ENCODE results near the gene LCMT1.
A peak's percentile ranks its signal among the peaks of the same experiment; 100 is the strongest.
"Not testable (repeated sequence)": the region's sequence is repeated elsewhere in the genome, so short reads cannot be mapped to it uniquely, and the experiment has no call there.

Gene LCMT1

DNA sequence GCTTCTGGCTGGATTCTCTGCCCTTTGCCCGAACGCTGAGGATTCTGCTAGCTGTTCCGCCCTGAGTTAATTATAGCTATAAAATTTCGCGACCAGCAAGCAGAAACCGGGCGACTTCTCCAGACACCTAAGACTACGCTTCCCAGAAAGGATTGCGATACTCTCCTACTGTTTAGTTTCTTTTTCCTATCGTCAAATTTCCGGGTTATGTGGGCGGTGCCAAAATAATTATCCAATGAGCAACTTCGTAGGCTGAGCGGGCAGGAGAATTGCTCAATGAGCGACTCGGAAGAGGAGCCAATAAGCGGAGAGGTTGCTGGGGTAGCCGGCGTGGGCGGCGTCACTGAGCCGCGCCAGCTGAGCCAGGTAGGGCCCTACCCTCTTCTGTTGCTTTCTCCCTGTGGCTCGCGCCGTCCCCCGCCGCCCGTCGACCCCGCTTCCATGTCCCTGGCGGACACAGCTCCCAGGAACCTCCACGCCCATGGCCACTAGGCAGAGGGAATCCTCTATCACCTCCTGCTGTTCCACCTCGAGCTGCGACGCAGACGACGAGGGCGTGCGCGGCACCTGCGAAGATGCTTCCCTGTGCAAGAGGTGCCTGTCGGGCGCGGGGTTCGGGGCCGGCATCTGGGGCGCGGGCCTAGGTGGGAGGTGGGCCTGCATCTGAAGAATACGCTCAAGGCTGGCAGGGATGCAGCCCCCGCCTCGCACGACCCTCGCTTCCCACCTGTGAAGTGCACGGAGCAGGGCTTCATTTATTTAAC is at the start of gene LCMT1:
TSS of gene LCMT1 (plus strand) at position 340 of the 764 bp plus-strand sequence. CDS start at position 482, 142 bp downstream.
- peak; percentile 25 to 97 (median 86) for DNase-seq

DNA sequence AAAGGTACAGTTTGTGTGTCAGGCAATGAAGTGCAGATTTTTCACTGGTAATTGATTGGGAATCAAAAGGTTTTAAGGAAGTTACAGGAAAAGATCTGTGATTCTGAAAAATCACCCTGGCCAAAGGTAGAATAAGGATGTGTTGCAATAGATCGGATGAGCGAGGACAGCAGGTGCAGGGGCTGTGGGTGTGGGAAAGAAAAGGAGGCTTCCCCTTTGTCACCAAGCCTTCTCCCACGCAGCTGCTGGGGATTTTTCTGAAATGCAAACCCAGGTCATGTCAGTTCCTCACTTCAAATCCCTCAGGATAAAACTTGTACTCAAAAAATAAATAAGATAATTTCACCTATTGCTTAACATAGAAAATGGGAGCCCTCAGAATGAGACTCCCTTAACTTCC is 48.4 kb upstream of the LCMT1 start:
- no peak for DNase-seq

DNA sequence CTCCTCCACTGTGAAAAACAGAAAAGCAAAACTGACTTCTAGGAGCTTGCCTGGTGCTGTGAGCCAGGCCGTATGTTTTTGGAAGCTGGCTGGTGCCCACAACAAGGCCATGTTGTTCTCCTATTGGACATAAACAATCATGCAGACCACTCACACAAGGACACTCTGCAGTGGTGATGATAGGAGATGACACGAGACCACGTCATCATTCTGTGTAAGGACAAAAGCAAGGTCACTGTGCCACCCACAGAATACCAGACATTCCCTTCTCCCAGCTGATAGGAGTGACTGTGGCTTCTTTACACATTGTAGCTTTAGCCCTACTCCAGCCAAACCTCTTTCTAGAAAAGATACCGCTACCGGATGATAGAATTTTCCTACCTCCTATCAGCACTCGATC is 47.7 kb upstream of the LCMT1 start:
- peak in 1 of 56 donors; percentile 9 for DNase-seq

DNA sequence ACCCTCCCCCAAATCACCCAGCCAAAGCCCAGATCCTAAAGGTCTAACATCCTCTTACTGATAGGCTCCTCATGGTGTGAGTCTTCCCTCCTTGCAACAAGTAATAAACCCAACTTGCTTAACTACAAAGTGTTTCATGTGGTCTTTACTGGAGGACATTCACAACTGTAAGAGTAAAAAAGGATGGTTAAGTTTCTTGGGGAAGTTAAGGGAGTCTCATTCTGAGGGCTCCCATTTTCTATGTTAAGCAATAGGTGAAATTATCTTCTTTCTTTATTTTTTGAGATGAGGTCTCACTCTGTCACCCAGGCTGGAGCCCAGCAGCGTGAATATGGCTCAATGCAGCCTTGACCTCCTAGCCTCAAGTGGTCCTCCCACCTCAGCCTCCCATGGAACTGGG is 47.3 kb upstream of the LCMT1 start:
- DNase-seq, result not testable (repeated sequence)

DNA sequence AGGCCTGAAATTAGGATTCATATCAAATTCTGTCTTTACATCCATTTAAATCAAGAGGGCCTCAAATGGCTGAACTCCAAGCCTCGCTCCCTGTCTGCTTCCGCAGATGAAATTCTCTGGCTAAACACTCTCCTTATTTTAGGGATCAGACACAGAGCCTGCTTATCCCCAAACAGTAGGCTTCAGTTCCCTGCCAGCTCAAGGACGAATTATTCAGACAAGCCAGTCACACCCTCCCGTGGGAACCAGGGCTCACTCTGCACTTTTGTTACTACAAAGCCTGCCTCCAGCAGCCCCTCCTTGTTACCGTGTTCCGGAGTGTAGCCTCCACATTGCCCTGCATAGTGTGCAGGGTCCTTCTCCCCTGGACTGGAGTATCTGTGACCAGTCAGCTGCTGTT is 46.6 kb upstream of the LCMT1 start:
- peak in 50 of 56 donors; percentile 10 to 79 (median 42) for DNase-seq

DNA sequence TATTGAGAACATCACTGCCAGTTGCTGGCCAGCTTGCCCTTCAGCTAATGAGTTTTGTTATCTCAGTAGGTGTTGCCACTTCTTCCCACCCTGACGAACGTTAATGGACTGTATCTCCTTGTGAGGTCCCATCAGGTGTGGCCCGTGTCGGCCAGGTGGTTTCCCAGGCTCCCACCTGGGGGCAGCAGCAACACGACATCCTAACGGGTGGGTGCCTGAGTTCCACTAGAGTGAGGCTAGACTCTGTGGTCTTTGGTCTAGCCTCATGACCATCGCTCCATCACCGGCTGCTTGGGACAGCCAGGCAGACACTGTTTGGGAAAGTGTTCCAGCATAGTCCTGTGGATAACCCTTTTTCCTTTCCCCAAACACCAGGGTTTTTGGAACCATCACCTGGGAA is 45.6 kb upstream of the LCMT1 start:
- DNase-seq, result peak in 1 of 56 donors; percentile 3

DNA sequence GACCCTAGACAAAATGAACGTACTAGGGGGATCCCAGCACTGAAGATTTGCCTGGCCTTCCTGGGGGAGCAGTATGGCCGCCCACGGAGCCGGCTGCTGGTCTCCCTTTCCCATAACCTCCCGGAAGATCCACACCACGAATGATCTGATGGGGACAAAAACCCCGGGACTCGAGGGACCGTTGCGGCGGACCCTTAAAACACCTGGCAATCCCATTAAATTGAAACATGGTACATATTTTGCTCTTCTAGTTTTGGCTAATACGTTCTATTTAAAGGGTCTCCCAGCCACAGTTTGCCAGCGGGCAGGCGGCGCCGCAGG is 45.2 kb upstream of the LCMT1 start:
- no peak for DNase-seq

DNA sequence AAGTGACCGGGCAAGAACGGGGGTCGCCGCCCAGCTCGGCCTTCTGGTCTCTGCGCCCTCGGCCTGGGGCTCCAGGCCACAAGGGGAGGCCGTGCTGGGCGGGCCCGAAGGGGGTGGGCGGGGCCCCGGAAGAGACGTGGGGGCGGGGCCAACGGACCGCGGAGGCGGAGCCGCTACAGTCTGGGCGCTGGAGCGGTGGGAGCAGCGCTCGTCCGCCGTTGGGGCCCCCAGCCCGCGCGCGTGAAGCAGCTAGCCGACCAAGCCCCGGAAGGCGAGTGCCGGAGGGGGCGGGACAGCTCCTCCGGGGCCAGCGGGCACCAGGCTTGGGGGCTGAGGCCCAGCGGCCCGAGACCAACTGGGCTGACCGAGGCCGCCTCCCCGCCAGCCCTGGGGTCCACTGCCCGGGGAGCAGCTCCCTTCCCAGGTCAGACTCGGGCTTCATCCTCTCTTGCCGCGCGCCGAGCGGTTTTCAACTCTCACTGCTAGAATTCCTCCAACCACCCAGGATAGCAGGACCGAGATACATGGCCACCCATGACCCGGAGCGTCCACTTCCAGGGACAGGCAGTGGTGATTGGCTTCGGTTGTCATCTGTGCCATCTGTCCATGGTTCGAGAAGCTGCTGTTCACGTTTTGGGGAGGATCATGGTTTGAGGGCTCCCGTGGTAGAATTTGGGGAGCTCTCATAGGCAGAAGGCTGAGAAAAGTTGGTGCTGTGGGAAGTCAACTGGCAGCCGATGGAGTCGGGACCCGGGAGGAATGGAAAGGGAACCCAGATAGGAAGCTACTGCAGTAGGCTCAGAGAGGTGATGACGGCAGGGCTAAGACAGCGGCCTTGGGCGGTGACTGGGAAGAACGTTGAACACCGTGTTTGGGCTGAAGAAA is 44.6 kb upstream of the LCMT1 start:
- peak in 54 of 56 donors; percentile 23 to 88 (median 69) for DNase-seq

DNA sequence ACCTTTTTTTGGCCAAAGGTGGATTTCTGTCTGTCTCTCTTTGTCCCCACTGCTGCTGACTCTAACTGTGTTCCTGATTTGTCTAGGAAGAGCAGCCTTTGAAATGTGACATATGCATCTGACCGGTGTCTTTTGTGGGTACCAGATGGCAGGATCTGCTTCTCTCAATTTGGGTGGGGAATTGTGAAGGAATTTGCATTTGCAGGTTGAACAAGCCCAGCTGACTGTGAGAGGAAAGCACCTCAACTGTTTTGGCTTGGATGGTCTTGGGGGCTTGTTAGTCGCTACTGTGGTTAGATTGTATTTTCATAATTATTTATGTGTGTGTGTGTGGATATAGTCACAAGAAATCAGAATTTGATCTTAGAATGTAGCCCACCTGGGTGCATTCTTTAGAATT is 37.7 kb upstream of the LCMT1 start:
- DNase-seq, result no peak

DNA sequence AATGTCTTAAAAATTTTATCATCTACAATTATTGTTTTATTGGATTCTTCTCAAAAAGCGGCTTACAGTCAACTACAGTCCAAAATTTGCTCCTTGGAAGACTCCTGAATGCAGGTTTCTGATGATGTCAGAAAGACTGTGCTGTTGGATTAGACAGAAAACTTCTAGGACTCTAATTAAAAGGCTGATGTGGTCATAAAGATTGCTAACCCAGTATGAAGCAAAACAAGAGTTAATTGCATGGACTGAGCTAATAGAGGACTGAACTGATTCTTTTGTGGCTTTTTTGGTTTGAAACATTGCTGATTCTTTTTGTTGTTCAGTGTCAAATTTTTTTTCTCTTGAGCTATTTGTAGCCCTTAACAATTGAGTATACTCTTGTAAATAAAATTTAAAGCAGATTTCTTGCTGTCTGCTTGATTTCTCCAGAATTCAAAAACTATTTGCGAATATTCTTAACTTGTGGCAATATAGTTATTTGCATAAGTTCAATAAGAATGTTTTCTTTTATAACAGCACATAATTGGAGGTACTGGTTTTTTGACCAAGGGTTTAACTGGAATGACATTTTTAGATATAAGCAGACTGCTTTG is 33.1 kb upstream of the LCMT1 start:
- no peak for DNase-seq

DNA sequence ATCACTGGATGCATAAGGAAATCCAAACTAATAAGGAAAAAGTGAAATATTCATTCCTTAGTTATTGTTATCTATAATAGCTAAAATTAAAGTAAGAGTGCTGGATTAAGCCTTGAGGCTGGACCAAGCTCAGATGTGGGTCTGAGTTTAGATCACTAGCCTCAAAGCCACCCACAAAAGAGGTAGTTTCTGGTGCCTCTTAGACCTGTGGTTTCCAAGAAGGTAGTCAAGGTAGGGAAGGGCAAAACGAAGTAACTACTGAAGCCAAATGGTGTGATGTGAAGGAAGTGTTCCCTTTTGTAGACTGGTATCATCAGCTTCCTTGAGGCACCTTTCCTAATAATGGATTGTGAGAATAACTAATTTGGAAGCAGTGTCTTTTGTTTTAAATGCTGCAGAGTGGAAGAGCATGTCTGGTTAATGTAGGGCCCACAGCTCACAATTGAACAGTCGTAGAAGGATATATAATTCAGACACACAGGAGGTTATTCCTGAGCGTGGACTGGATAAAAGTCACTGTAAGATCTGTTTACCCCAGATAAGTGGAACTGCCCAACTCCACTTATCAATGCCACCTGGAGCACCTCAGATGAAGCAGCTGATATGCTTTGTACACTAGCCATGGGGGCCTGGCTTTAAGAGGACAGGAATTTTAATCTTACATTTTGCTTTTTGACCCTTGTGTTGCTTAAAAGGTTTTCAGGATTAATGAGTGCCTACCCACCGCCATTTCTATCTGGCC is 31.7 kb upstream of the LCMT1 start:
- DNase-seq, result no peak

DNA sequence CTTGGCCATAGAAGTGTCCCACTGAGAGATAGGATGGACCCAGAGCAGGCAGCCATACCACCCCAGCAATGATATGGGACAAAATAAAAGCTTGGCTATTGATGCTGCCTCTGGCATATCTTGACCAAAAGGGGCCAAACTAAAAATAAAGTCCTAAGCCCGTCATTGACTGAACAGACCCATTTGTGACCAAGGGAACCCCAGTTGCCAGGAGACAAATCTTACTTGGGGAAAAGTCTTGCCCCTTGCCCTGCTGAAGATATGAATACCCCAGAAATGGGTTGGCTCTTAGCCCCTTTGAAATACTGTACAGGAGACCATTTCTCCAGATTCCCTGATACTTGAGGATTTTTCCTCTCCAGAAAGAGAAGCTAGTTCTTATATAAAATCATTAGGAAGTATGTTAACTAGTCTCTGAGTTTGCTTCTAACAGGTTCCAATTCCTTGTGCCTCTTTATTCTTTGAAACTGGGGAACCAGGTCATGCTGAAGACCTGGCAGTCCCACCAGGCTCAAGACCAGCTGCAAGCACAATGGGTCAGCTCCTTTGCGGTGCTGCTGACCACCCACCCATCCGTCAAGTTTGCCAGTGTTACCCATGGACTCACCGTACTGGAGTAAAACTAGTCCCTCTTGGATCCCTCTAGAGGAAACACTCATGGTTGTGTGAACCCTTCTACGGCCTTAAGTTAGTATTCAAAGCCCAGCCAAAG is 31.0 kb upstream of the LCMT1 start:
- DNase-seq, result no peak

DNA sequence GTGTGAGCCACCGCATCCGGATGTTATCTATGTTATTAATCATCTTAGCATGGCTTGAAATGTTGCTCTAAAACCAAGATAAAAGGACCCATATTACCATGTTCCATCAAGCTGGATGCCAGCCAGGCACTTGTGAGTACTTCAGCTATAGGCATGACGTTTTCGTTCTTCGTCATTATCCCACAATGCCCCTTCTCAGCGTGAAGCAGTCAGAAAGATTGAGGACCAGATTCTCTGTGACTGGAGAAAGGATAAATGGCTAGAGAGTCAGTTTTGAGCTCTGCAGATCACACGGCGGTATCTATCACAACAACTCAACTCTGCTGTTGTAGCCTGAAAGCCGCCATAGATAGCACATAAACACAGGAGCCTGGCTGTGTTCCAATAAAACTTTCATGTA is 29.8 kb upstream of the LCMT1 start:
- no peak for DNase-seq

DNA sequence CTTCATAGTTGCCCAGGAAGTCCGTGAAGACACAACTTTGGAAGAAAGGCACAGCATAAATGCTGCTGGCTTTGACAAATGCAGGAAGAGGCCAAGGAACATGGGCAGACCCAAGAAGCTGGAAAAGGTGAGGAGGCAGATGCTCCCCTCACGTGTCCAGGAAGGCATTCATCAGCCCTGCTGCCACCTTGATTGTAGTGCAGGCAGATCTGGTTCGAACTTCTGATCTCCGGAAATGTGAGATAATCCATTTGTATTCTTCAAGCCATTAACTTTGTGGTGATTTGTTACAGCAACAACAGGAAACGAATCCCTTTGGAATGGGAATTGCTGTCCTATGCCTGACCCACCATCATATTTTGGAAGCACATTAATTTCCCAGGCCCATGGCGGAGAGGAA is 28.5 kb upstream of the LCMT1 start:
- DNase-seq, result no peak

DNA sequence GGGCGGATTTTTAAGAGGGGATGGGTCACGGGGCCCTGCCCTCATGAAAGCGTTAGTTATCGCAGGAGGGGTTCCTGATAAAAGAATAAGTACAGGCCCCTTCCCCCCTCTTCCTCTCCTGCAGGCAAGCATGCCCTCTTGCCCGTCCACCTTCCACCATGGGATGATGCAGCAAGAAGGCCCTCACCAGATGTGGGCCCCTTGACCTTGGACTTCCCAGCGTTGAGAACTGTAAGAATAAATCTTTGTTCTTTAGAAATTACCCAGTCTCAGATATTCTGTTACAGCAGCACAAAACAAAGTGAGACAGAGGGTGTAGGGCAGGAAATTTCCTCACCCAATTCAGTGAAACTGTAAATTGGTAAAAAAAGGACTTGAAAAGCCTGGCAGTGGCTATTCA is 27.8 kb upstream of the LCMT1 start:
- no peak for DNase-seq

DNA sequence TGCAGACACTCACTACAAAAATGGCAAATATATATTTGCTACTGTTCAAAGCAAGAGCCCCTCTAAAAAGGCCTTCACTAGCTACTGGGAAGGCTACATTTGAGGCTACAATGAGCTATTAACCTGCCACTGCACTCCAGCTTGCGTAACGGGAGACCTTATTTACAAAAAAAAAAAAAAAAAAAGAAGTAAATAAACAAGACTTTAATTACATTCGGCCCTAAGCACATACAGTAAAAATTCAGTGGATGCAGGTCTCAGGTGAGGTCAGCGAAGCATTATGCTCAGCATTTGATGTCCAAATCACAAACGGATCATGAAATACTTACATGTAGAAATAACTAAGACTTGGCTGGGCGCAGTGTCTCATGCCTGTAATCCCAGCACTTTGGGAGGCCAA is 26.7 kb upstream of the LCMT1 start:
- no peak for DNase-seq

DNA sequence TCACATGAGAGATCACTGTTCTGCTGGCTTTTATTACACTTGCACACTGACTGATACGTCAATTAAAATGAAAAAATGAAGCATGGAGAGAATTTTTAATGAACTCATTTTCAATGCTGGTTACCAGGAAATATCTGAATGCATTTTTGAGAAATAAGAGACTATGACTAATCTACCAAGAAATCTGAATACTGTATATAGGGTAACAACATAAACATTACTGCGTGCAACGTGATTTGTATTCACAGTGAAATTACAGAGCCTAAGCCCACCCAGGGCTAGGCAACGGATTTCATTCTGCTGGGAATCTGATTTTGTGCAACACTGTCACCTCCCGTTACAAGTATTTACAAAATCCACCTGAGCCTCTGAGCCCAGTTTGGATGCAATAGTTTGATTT is 23.8 kb upstream of the LCMT1 start:
- DNase-seq, result no peak

DNA sequence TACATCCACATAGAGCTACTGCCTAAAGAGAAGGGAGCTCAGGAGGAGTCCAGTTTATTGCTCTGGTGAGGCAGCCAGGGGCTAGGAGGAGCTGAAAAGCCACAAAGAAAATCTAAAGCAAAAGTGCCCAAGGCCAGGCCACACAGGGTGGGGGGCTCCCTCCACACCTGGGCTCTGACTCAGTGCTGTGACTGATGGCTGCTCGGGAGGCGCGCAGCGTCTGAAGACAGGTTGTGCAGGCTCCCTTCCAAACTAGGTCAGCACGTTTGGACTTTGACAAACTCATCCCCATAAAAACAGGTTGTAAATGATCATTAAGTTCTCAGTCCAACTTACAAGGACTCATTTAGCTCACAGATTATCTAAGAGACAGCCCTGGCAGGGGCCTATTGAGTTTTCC is 22.2 kb upstream of the LCMT1 start:
- DNase-seq, result no peak

DNA sequence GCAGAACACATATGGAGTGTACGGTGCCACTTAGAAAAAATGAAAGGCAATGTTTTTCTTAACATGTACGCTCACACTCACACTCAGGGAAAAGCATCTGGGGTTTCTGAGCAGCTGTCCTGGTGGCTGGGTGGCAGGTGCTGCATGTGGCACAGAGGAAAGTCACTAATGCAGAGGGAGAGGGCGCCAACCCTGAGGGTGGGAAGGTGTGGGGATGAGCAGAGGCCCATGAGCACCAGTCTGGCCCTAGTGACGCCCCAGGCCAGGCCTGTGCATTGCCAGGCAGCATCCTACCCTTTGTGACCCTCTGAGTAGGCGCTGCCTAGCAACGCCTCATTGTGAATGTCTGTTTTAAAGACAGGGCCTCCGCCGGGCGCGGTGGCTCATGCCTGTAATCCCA is 19.1 kb upstream of the LCMT1 start:
- no peak for DNase-seq

DNA sequence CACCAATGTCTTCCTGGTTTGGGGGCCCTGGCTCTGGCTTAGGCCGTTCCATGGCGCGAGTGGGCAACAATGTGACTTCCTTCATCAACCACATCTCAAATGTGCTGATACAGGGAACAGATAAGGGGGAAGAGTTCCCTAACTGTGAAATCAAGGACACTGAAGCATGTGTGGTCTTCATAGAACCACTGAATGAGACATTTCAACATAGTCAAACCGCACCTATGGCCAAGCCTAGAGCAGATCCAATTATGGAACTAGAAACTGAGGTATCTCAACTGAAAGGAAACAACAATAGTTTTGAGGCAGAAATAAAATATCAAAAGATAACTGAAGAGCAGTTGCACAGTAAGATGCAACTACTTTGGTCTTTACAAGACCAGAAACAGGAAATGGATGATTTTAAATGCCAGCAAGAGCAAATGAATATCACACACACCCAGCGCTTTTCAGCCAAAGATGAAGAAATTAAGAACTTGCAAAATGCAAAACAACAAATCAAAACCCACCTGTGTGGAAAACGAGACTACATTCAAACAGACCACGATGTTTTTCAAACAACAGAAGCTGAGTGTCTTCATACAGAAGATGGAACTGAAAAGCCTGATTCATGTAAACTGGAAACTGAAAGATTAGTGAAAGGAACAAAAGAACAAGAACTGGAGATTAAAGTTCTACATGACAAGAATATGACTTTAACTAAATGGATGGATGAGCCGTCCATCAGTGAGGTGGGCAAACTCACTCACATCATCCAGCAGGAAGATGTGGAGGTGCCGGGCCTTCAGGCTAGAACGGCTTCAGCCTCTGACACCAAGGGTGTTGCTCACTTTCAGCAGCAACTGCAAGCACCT is 18.1 kb upstream of the LCMT1 start:
- DNase-seq, result peak in 2 of 56 donors; percentile 1 to 3

All from amygdala (tissue), 56 donors.